GM12878 (cell line): ENCODE results near the gene CPSF4L. TPM values are rescaled to one million over a fixed set of nuclear protein-coding genes. Genes with fewer than 3 reads are reported as not detected.

ENCODE experiments used
- ATAC-seq: fragments of 200-7000 bp; cut with Tn5 transposase; 3 replicates; pipeline ENCODE4 v1.9.1; 2020; ENCODE audit warnings: mild to moderate bottlenecking, moderate library complexity
- BruUV-seq: library from RNA; stranded (reverse); fragments of 400-500 nt; replicated peaks from 2 replicates; lab custom pipeline; 2021; lab: Mats Ljungman, UMichigan
- CTCF ChIA-PET: fragments of 300-600 bp; sonication (Branson Sonifier 250); formaldehyde crosslinking; extraction: SDS; loops from one replicate; lab custom pipeline; 2021; ENCODE audit warnings: inconsistent platforms; lab: Yijun Ruan, JAX
- POLR2A ChIA-PET: fragments of 350-600 bp; formaldehyde crosslinking; extraction: SDS; loops from one replicate; lab custom pipeline; 2021; ENCODE audit warnings: inconsistent platforms; lab: Charles Lee
- RAD21 ChIA-PET: fragments of 300-600 bp; sonication (Branson Sonifier 250); formaldehyde crosslinking; loops from one replicate; lab custom pipeline; 2023; ENCODE audit warnings: antibody characterized with exemption; ENCODE audit not compliant: unreplicated experiment; lab: Charles Lee
- SMC1A ChIA-PET: fragments of 300-600 bp; sonication (Branson Sonifier 250); formaldehyde crosslinking; loops from one replicate; lab custom pipeline; 2023; ENCODE audit not compliant: unreplicated experiment, uncharacterized antibody; lab: Charles Lee
- DNase-seq: peaks from one replicate; pipeline ENCODE4 v3.0.0-alpha.2; 2011; ENCODE audit warnings: low read depth, low spot score
- FAIRE-seq: peaks from 3 replicates; lab custom pipeline; 2011; peaks lifted over from hg19 to GRCh38; lab: Jason Lieb, UNC
- H2AFZ ChIP-seq: 2 replicates; pipeline ENCODE4 v1.6.0; 2011; ENCODE audit warnings: low read depth, low read length, control low read depth; ENCODE audit not compliant: control insufficient read depth
- H3K27ac ChIP-seq: 2 replicates; pipeline ENCODE4 v1.5.1; 2011; ENCODE audit warnings: control low read depth; ENCODE audit not compliant: control insufficient read depth, insufficient read depth
- H3K27me3 ChIP-seq, 2 experiments: replicated peaks in 1 of 2; 2 replicates each; pipeline versions ENCODE4 v1.6.0 to v1.6.1; 2011; ENCODE audit warnings: low read length in 1 of 2; ENCODE audit not compliant: control insufficient read depth in 2 of 2, insufficient read depth in 2 of 2
- H3K36me3 ChIP-seq, 2 experiments: 2 replicates each; pipeline ENCODE4 v1.5.1; 2011; ENCODE audit warnings: low read length in 1 of 2; ENCODE audit not compliant: control insufficient read depth in 2 of 2, insufficient read depth in 2 of 2
- H3K4me1 ChIP-seq: 2 replicates; pipeline ENCODE4 v1.6.1; 2011; ENCODE audit warnings: mild to moderate bottlenecking, low read length, moderate library complexity, mixed read lengths; ENCODE audit not compliant: control insufficient read depth, insufficient read depth
- H3K4me2 ChIP-seq: 2 replicates; pipeline ENCODE4 v1.6.0; 2011; ENCODE audit warnings: control low read depth; ENCODE audit not compliant: control insufficient read depth, insufficient read depth
- H3K4me3 ChIP-seq: fragments of 200-600 bp; sonication (generic); 2 replicates; pipeline ENCODE4 v1.5.1; 2016
- H3K79me2 ChIP-seq: 2 replicates; pipeline ENCODE4 v1.6.0; 2011; ENCODE audit warnings: low read length; ENCODE audit not compliant: control insufficient read depth, insufficient read depth
- H3K9ac ChIP-seq: 2 replicates; pipeline ENCODE4 v1.8.0; 2011; ENCODE audit warnings: low read length, control low read depth, mixed read lengths; ENCODE audit not compliant: control insufficient read depth, insufficient read depth
- H3K9me3 ChIP-seq: replicated peaks from 3 replicates; pipeline ENCODE4 v1.5.1; 2011; ENCODE audit warnings: mild to moderate bottlenecking, low read length; ENCODE audit not compliant: control insufficient read depth, insufficient read depth
- H4K20me1 ChIP-seq: 2 replicates; pipeline ENCODE4 v1.6.0; 2011; ENCODE audit not compliant: control insufficient read depth, insufficient read depth
- FOXK2 ChIP-seq: fragments of 450-650 bp; IDR thresholded peaks from 2 replicates; pipeline ENCODE4 v1.6.1; 2017; ENCODE audit warnings: mild to moderate bottlenecking, moderate library complexity
- HDAC2 ChIP-seq: fragments of 200-600 bp; sonication (generic); IDR thresholded peaks from 2 replicates; pipeline ENCODE4 v1.6.1; 2017
- KAT2A ChIP-seq: conservative IDR thresholded peaks from 2 replicates; pipeline ENCODE4 v1.6.1; 2011; ENCODE audit warnings: low read depth, low read length; ENCODE audit not compliant: control insufficient read depth
- PAX8 ChIP-seq: fragments of 450-650 bp; IDR thresholded peaks from 2 replicates; pipeline ENCODE4 v1.6.1; 2017; ENCODE audit warnings: mild to moderate bottlenecking, moderate library complexity
- PKNOX1 ChIP-seq: fragments of 450-650 bp; IDR thresholded peaks from 2 replicates; pipeline ENCODE4 v1.6.1; 2016; ENCODE audit warnings: mild to moderate bottlenecking
- TCF12 ChIP-seq: IDR thresholded peaks from 2 replicates; pipeline ENCODE4 v1.6.1; 2011; ENCODE audit warnings: low read depth, mild to moderate bottlenecking, low read length
- WGBS: methylation state at CpG from one replicate; pipeline ENCODE4 v1.1.6; 2016; ENCODE audit warnings: low lambda C conversion rate; ENCODE audit not compliant: insufficient replicate concordance, insufficient coverage; ENCODE audit errors: missing lambda C conversion rate; 5-methylcytosine and 5-hydroxymethylcytosine counted together
- in situ Hi-C: fragments of 300-500 bp; cut with MboI; formaldehyde crosslinking; loops from 9 replicates; pipeline ENCODE4 v1.14.3; 2018; ENCODE audit warnings: mixed read lengths
- intact Hi-C: fragments of 100-400 bp; cut with micrococcal nuclease; formaldehyde crosslinking; loops from one replicate; pipeline ENCODE4 v1.14.2; 2022; ENCODE audit not compliant: unreplicated experiment
- polyA plus RNA-seq, 11 experiments: library from polyadenylated mRNA; depleted of rRNA in 4 of 11; unstranded in 6 of 11; stranded (reverse) in 5 of 11; fragments of >200 nt; fragmentation: Nextera tagmentation in 4 of 11; fragmentation: Illumina TruSeq in 1 of 11; extraction: Ambion mirVana in 4 of 11; extraction: Trizol in 1 of 11; gene quantifications; 1 replicate in 1 of 11; 2 replicates in 10 of 11; pipeline versions ENCODE4 v1.2.1 to v1.2.3, GENCODE V29; 2011 to 2016; ENCODE audit warnings: inconsistent platforms in 2 of 11, missing spikeins in 2 of 11, low read depth in 1 of 11
- total RNA-seq, 4 experiments: library from RNA; depleted of rRNA in 3 of 4; stranded (reverse); fragments of >200 nt in 3 of 4; fragmentation: Illumina TruSeq in 1 of 4; extraction: Trizol in 1 of 4; gene quantifications; 2 replicates each; pipeline versions ENCODE4 v1.2.1 to v1.2.3, GENCODE V29; 2013 to 2021
- TF ChIP-seq, protein P1 (sequence below): IDR thresholded peaks from 2 replicates; pipeline ENCODE4 v1.6.1; 2011; ENCODE audit warnings: low read depth, low read length, improper control_type of control experiment, borderline replicate concordance
- TF ChIP-seq, protein P2 (sequence below): fragments of 450-650 bp; formaldehyde crosslinking; IDR thresholded peaks from 2 replicates; pipeline ENCODE4 v1.4.0; 2022; ENCODE audit warnings: mild to moderate bottlenecking, moderate library complexity

Gene CPSF4L
- total and polyA plus RNA-seq, 10 of the 15 experiments (the other 5 are each of a cell fraction or from before 2014, with no cell fraction given), result not detected

- SMC1A ChIA-PET, result no interaction called here
- POLR2A ChIA-PET, result interaction anchor here (0.6 to 1.0 kb wide), 2 partner anchors 21 to 35 kb away, joined by 3 read pairs; no protein-coding TSS in a partner anchor
- no peak for FAIRE-seq
- CTCF ChIA-PET, result no interaction called here
- no peaks in the 10 kb centered on the region for H3K27me3 ChIP-seq
- no peak overlapping the region for H3K9ac ChIP-seq
- H3K36me3 ChIP-seq, result peaks cover 3 to 11% of the 10 kb centered on the region in 2 experiments; a peak in 2 of 4 replicates
- TF ChIP-seq KAT2A (no peak), HDAC2 (no peak)
- TF ChIP-seq, protein P1, sequence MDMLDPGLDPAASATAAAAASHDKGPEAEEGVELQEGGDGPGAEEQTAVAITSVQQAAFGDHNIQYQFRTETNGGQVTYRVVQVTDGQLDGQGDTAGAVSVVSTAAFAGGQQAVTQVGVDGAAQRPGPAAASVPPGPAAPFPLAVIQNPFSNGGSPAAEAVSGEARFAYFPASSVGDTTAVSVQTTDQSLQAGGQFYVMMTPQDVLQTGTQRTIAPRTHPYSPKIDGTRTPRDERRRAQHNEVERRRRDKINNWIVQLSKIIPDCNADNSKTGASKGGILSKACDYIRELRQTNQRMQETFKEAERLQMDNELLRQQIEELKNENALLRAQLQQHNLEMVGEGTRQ, result no peak
- no peaks in the 10 kb centered on the region for H3K9me3 ChIP-seq
- H3K4me2 ChIP-seq, result no peak overlapping the region
- no peak overlapping the region for H3K27ac ChIP-seq
- H3K79me2 ChIP-seq, result peaks cover 7% of the 10 kb centered on the region
- ATAC-seq, result no peak
- no peaks in the 10 kb centered on the region for H4K20me1 ChIP-seq
- H2AFZ ChIP-seq, result no peak overlapping the region
- no peak for DNase-seq
- peaks cover 38% of the 10 kb centered on the region for H3K4me1 ChIP-seq
- WGBS, result 66% methylated on average over 8 of the region's 8 CpGs
- in situ Hi-C loops (no loop called here), intact Hi-C loops (no loop called here)
- no TSS peak for BruUV-seq
- no peak overlapping the region for H3K4me3 ChIP-seq
- RAD21 ChIA-PET, result no interaction called here
Measured at GRCh38 chr17:73286863-73287296, 25.2 kb upstream of the CPSF4L start.

GRCh38 chr17:73285916-73286862, 24.5 kb upstream of the CPSF4L start:
- BruUV-seq, result no TSS peak
- H3K4me2 ChIP-seq, result no peak overlapping the region
- H3K79me2 ChIP-seq, result peaks cover 2% of the 10 kb centered on the region
- WGBS, result 87% methylated on average over 49 of the region's 52 CpGs
- DNase-seq (no peak), FAIRE-seq (no peak), ATAC-seq (no peak)
- ChIA-PET RAD21 (no interaction called here), CTCF (no interaction called here), SMC1A (no interaction called here), POLR2A (interaction anchor here (0.6 kb wide), 1 partner anchor 36 kb away, joined by 3 read pairs; no protein-coding TSS in a partner anchor)
- intact Hi-C loops (no loop called here), in situ Hi-C loops (no loop called here)
- no peaks in the 10 kb centered on the region for H3K27me3 ChIP-seq
- H3K9ac ChIP-seq, result no peak overlapping the region
- H4K20me1 ChIP-seq, result no peaks in the 10 kb centered on the region
- H3K4me1 ChIP-seq, result peaks cover 31% of the 10 kb centered on the region
- no peak overlapping the region for H3K4me3 ChIP-seq
- no peak overlapping the region for H3K27ac ChIP-seq
- no peak overlapping the region for H2AFZ ChIP-seq
- H3K36me3 ChIP-seq, result peaks cover 3 to 11% of the 10 kb centered on the region in 2 experiments; a peak in 2 of 4 replicates
- no peaks in the 10 kb centered on the region for H3K9me3 ChIP-seq
- TF ChIP-seq FOXK2, result no peak
- no peak for TF ChIP-seq PKNOX1
- TF ChIP-seq, protein P2, sequence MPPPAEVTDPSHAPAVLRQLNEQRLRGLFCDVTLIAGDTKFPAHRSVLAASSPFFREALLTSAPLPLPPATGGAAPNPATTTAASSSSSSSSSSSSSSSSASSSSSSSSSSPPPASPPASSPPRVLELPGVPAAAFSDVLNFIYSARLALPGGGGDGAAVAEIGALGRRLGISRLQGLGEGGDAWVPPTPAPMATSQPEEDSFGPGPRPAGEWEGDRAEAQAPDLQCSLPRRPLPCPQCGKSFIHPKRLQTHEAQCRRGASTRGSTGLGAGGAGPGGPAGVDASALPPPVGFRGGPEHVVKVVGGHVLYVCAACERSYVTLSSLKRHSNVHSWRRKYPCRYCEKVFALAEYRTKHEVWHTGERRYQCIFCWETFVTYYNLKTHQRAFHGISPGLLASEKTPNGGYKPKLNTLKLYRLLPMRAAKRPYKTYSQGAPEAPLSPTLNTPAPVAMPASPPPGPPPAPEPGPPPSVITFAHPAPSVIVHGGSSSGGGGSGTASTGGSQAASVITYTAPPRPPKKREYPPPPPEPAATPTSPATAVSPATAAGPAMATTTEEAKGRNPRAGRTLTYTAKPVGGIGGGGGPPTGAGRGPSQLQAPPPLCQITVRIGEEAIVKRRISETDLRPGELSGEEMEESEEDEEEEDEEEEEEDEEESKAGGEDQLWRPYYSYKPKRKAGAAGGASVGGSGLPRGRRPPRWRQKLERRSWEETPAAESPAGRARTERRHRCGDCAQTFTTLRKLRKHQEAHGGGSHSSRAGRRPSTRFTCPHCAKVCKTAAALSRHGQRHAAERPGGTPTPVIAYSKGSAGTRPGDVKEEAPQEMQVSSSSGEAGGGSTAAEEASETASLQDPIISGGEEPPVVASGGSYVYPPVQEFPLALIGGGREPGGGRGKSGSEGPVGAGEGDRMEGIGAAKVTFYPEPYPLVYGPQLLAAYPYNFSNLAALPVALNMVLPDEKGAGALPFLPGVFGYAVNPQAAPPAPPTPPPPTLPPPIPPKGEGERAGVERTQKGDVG (CRISPR knock-in tag), result no peak
- no peak for TF ChIP-seq PAX8
- no peak for TF ChIP-seq TCF12
